Activated gamma-delta T cell (primary cell): ENCODE measurements around the gene PLAAT2.
"Not testable (repeated sequence)": the region's sequence is repeated elsewhere in the genome, so short reads cannot be mapped to it uniquely, and the experiment has no call there.

Experiments
- DNase-seq: peaks from one replicate; lab custom pipeline; 2025; lab: John Stamatoyannopoulos, UW

PLAAT2 gene

DNA sequence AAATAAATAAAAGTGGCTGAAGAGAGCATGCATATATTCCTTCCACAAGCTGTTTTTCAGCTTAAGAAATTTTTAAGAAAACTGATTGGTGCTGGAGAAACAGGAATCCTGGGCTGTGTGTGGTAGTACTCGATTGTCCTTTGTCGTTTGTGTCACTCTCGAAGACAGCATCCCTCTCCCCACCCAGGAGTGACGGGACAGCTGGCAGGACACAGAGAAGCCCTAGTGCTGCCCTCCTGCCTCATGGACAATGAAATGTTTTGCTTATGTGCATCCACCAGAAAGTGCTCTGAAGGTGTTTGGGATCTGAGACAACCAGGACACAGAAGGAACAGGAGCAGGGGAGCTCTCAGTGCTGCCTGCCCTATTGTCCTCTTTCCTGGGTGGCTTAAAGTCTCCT lies 13.8 kb downstream of the PLAAT2 start:
- DNase-seq = no peak

- DNase-seq = no peak
Observed at GRCh38 chr11:63548178-63548577, 15.0 kb downstream of the PLAAT2 start.

DNA sequence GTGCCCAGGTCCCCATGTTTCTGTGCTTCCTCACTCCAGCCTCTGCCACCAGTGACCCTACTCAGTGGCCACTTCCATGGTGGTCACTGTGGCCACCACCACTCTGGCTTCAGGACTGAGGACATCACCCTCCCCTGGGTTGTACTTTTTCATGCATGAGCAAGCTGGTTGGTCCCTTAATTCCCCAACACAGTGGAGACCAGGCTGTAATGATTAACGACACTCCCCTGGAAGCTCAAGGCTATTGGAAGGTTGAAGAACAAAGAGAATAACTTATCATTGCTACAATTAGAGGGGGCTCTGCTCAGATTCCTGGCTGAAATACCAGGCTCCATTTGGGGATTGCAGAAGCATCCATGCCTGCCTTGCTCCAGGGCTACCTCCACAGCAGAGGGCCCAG lies 16.1 kb downstream of the PLAAT2 start:
- no peak for DNase-seq

DNA sequence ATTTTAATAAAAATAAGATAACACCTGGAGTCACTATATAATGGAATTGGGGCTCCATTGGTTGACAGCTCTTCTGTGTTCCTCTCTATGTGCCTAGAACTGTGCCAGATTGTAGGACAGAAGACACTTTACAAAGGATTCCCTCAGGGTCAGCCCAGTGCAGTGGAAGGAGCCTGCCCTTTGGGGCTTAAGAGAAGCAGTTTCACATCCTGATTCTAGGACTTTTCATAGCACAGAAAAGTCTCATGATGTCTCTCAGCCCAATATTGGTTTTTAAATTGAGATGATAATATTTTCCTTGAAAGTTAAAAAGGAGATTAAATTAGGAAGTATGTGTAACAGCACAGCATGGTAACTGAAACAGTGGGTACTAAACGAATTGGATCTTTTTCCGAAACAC lies 19.5 kb downstream of the PLAAT2 start:
- no peak for DNase-seq

GRCh38 chr11:63542506-63542905 lies 20.7 kb downstream of the PLAAT2 start:
- not testable (repeated sequence) for DNase-seq

DNA sequence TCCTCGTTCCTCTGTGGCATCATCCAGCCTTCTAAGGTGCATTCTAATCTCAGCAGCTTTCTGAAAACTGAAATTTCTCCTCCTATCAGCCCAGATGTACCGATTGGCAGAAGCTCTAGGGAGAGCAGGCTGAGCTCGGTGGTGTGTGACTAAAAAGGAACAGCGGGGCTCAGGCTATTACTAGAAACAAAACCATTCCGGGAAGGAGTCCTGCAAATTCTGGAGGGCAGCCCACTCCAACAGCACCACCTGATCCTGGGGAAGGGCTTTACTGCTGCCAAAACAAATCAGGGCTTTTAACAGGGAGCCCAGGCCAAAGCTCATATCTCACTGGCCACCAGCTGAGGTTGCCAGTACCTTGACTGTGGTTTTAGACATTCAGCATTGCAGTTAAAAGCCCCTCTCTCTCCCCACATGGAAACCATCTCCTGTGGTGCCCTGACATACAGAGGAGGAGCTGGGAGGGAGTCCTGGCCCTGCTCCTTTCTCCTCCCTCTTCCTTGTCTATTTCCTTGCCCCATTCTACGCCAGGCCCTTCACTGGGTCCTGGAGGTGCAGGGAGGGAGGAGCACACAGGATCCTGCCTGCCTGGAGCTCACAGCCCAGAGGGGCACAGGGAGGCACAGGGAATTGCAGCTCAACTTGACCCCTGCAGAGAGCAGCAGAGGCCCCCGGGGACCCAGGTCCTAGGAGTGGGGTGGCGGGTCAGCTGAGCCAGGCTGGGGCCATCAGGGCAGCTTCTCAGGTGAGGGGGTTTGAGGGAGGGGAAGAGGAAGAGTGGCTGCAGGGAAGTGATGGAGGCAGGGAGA lies 25.7 kb downstream of the PLAAT2 start:
- no peak for DNase-seq

DNA sequence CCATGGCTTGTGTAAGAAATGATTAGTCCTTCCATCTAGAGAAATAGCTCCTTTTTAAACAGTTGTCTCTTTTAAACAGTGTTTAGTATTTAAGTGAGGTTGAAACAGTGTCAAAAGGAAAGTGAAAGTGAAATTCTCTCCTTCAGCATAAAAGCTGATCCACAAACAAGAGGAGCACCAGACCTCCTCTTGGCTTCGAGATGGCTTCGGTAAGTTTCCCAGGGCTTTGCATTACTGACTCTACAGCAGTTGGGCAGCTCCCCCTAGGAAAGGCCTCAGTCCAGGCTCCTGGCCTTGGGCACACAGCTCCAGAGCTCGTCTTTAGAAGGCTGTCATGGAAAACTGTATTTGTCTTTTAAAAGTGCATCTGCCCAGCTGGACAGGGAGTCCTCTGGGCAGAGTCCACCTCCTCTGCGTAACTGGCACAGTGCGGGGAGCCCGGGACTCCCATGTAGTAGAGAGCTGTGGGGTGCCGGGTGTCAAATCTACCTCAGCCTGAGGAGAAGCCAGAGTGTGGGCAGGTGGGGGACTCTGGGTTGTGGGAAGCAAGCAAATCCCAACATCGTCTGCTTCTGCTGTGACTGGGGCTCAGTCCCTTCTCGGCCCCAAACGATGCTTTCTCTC lies 26.4 kb downstream of the PLAAT2 start, which contains the start of gene PLAAT4:
Gene PLAAT4, plus strand, starts transcription at position 140 of the 624 bp plus-strand sequence. Its CDS starts 61 bp downstream, at position 201.
- no peak for DNase-seq

GRCh38 chr11:63535734-63536133 lies 27.4 kb downstream of the PLAAT2 start:
- no peak for DNase-seq

DNA sequence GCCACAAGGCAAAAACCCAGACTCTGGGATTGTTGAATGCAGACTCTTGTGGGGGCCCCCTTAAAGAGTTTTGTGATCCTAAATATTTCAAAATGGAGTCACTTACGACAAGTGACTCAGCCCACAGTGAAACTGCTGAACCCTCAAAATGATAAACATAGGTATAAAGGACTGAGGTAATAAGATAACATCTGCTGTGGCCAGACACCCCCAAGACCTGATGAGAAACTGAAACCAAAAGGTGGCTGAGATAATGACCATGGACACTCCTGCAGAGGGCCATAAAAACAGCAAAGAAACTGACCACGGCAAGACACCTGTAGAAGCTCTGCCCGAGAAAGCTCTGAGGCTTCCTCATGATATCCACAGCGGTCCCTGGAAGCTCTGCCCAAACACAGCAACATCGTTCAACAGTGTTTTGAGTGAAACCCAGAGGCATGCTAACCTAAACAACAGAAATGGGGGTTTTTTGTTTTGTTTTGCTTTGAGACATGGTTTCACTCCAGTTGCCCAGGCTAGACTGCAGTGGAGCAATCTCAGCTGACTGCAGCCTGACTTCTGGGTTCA lies 28.2 kb downstream of the PLAAT2 start:
- DNase-seq = no peak

DNA sequence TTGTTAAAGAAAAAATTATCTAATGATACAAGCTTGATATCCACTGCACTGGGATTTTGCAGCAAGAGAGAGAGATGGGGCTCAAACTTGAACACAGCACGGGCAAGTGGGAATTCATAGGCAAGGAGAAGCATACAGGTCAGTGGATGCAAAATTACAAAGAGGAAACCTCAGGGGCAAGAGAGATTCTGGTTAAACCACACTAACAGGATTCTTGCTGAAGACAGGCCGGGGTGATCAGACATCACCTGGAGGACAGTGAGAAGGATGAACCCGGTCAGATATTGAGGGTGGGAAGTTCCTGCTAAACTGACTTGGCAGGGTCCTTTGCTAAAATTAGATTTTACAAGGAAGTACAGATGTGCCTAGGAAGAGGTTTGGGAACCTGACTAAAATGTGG lies 29.1 kb downstream of the PLAAT2 start:
- DNase-seq = no peak

DNA sequence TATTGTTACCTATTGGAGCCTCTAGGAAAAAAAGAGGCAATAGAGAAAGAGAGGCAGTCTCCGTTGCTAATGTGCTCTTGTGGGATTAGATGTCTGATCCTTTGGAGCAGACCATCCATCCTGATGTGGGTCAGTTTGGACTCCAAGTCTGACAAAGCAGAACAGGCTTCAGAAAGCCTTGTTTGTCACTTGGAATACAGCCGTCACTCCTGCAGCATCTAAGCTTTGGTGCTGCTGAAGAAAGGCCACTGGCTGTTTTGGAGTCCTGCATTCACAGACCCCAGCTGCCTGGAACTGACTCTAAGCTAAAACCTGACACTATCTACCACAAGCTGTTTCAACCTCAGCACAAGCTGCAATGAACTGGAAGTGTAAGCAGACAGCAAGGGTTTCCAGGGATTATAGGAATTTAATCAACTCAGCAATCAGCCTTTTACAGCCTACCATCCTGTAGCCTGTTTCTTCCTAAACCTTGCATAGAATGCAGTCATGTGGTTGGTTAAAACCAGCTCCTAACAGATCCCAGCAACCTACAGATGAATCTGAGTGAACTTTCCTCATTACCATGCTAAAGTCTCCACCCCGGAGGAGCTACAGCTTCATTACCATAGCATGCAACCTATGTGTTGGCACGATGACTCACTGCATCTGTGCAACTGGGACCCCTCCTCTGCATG lies 30.2 kb downstream of the PLAAT2 start:
- DNase-seq = no peak

GRCh38 chr11:63532117-63532516 lies 31.1 kb downstream of the PLAAT2 start:
- no peak for DNase-seq

DNA sequence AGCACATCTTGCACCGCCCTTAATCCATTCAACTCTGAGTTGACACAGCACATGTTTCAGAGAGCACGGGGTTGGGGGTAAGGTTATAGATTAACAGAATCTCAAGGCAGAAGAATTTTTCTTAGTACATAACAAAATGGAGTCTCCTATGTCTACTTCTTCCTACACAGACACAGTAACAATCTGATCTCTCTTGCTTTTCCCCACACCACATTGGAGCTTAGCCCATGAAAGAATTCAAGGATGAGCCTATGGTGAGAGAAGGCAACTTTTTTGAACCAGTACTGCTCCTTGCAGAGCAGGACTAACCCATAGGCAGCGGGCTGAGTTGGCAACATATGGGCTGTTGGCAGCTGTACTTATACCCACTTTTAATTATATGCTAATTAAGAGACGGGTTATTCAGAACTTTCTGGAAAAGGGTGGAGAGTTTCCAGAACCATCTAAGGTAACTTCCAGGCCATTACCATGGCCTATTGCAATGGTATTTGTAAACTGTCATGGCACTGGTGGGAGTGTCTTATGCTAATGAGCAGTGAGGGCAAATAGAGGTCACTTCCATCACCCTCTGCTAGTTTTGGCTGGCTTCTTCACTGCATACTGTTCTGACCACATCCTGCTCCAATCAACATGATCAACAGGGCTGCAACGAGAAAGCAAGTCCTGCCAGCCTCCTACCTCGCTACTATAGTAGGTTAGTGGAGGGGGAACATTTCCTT lies 31.9 kb downstream of the PLAAT2 start:
- not testable (repeated sequence) for DNase-seq

DNA sequence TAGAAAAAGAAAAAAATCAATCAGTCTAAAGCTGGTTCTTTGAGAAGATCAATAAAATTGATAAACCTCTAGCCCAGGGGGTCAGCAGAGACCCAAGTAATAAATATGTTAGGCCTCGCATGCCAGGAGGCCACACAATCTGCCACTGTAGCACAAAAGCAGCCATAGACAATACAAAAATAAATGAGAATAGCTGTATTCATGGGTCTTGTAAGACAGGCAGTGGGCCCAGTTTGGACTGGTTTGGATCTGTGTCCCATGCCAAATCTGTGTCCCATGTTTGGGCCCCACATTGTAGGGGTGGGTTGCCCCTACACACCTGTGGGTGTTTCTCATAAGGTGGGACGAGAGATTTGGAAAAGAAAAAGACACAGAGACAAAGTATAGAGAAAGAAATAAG lies 33.2 kb downstream of the PLAAT2 start:
- DNase-seq = no peak

DNA sequence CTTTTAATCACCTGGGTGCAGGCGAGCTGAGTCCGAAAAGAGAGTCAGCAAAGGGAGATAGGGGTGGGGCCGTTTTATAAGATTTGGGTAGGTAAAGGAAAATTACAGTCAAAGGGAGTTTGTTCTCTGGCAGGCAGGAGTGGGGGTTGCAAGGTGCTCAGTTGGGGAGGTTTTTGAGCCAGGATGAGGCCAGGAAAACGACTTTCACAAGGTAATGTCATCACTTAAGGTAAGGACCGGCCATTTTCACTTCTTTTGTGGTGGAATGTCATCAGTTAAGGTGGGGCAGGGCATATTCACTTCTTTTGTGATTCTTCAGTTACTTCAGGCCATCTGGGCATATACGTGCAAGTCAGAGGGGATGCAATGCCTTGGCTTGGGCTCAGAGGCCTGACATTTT lies 33.8 kb downstream of the PLAAT2 start:
- not testable (repeated sequence) for DNase-seq

DNA sequence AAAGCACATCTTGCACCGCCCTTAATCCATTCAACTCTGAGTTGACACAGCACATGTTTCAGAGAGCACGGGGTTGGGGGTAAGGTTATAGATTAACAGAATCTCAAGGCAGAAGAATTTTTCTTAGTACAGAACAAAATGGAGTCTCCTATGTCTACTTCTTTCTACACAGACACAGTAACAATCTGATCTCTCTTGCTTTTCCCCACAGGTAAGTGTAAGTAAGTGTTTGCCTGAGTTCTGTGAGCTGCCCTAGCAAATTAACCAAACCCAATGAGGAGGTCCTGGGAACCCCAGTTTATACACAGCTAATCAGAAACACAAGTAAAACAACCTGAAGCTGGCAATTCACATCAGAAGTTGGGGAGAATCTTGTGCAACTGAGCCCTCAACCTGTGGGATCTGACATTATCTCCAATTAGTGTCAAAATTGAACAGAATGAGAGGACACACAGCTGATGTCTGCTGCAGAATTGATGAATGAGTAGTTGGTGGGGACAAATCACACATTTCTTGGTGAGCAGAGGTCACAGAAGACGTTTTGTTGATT lies 34.4 kb downstream of the PLAAT2 start:
- DNase-seq = not testable (repeated sequence)

DNA sequence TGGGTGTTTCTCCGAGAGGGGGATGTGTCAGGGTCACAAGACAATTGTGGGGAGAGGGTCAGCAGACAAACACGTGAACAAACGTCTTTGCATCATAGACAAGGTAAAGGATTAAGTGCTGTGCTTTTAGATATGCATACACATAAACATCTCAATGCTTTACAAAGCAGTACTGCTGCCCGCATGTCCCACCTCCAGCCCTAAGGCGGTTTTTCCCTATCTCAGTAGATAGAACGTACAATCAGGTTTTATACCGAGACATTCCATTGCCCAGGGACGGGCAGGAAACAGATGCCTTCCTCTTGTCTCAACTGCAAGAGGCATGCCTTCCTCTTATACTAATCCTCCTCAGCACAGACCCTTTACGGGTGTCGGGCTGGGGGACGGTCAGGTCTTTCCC lies 35.0 kb downstream of the PLAAT2 start:
- DNase-seq = not testable (repeated sequence)

DNA sequence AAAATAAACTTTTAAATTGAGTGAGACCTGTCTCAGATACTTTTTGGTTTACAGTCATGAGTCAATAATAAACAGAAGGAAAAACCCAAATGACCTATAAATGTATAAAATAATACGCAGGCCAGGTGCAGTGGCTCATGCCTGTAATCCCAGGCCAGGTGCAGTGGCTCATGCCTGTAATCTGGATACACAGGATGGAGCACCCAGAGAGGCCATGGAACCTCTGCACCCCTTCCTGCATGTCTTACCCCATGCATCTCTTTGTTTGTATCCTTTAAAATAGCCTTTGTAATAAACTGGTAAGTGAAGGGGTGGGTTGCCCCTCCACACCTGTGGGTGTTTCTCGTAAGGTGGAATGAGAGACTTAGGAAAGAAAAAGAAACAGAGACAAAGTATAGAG lies 35.5 kb downstream of the PLAAT2 start:
- DNase-seq = no peak

GRCh38 chr11:63523151-63523550 lies 40.0 kb downstream of the PLAAT2 start:
- no peak for DNase-seq

- no peak for DNase-seq
Observed at GRCh38 chr11:63521896-63522295, 41.3 kb downstream of the PLAAT2 start.

DNA sequence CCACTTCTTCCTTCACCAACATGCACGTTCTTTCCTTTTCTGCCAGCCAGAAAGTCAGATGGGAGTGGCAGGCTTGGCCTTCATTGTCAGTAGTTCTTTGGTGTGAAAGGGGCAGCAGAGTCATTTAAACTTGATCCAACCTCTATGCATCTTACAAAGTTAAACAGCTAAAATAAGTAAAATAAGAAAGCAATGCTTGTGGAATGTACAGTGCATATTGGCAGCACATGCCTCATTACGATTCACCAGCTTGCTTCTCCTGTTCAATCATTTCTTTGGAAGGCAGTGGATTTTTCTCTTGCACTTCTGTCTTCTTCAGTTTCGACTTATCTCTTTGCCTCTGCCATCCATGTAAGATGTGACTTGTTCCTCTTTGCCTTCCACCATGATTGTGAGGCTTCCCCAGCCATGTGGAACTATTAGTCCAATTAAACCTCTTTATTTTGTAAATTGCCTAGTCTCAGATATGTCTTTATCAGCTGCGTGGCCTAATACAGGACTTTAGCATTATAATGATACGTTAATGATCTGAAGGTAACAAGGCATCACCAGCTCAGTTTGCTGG lies 42.5 kb downstream of the PLAAT2 start:
- no peak for DNase-seq
